Ureter (tissue), 1 donor: Measurements from ENCODE around the gene OR51E1. TPM values are rescaled to one million over a fixed set of nuclear protein-coding genes. Genes with fewer than 3 reads are reported as not detected.

Experiments used
- total RNA-seq: library from RNA; stranded (reverse); gene quantifications from one replicate; pipeline ENCODE4 v1.2.4, GENCODE V29; 2023
- donor health status: DM: yes; HTN: yes; CAD: no.

OR51E1 gene
- total RNA-seq, 1 donor from 2014 or later, result 0.86 TPM

Other genes starting within 250 kb of the OR51E1 start
- gene OR52K2, start 194.7 kb upstream of the OR51E1 start, total RNA-seq, result not detected
- not detected for gene OR52K1, start 161.3 kb upstream of the OR51E1 start, total RNA-seq
- gene OR52M1, start 98.8 kb upstream of the OR51E1 start, total RNA-seq, result not detected
- gene OR52I2, start 62.2 kb upstream of the OR51E1 start, total RNA-seq, result not detected
- gene OR52I1, start 49.9 kb upstream of the OR51E1 start, total RNA-seq, result not detected
- 28.9 TPM for gene TRIM68, start 35.8 kb upstream of the OR51E1 start, total RNA-seq
- not detected for gene OR51D1, start 6.5 kb upstream of the OR51E1 start, total RNA-seq
- 7.4 TPM for gene OR51E2, start 53.9 kb downstream of the OR51E1 start, total RNA-seq
- gene MMP26, start 60.8 kb downstream of the OR51E1 start, total RNA-seq, result not detected
- gene OR51F1, start 126.0 kb downstream of the OR51E1 start, total RNA-seq, result not detected
- gene OR52R1, start 160.4 kb downstream of the OR51E1 start, total RNA-seq, result not detected
- gene OR51F2, start 177.3 kb downstream of the OR51E1 start, total RNA-seq, result not detected
- gene OR51S1, start 205.2 kb downstream of the OR51E1 start, total RNA-seq, result not detected
- gene OR51T1, start 237.9 kb downstream of the OR51E1 start, total RNA-seq, result not detected